Activated CD4-positive, alpha-beta memory T cell treated with anti-CD3 and anti-CD28 coated beads for 36 hours (primary cell): ENCODE data around the gene ETV4. TPM values are rescaled to one million over a fixed set of nuclear protein-coding genes. Genes with fewer than 3 reads are reported as not detected.

Experiments
- CTCF ChIA-PET: fragments of 350-600 bp; sonication (Branson Sonifier 250); formaldehyde crosslinking; loops from one replicate; lab custom pipeline; 2021; ENCODE audit warnings: antibody characterized with exemption, inconsistent platforms; lab: Charles Lee
- POLR2A ChIA-PET: fragments of 350-600 bp; sonication (Branson Sonifier 250); formaldehyde crosslinking; loops from one replicate; lab custom pipeline; 2021; ENCODE audit warnings: antibody characterized with exemption; lab: Charles Lee
- DNase-seq: peaks from one replicate; pipeline ENCODE4 v3.0.0-alpha.2; 2020
- H3K27ac Mint-ChIP-seq: one replicate; pipeline ENCODE4 v1.8.0; 2021; ENCODE audit warnings: mixed read lengths
- H3K27me3 Mint-ChIP-seq: one replicate; pipeline ENCODE4 v1.8.0; 2021; ENCODE audit warnings: mixed read lengths
- H3K36me3 Mint-ChIP-seq: one replicate; pipeline ENCODE4 v1.8.0; 2021; ENCODE audit warnings: mixed read lengths
- H3K4me1 Mint-ChIP-seq: one replicate; pipeline ENCODE4 v1.8.0; 2021; ENCODE audit warnings: low read depth, mixed read lengths
- H3K4me3 Mint-ChIP-seq: one replicate; pipeline ENCODE4 v1.8.0; 2021; ENCODE audit warnings: mild to moderate bottlenecking, mixed read lengths
- H3K9me3 Mint-ChIP-seq: one replicate; pipeline ENCODE4 v1.8.0; 2021; ENCODE audit warnings: mixed read lengths
- intact Hi-C: fragments of 100-400 bp; cut with micrococcal nuclease; formaldehyde crosslinking; loops from one replicate; pipeline ENCODE4 v1.15.1; 2023
- total RNA-seq, 2 experiments: library from RNA; stranded (reverse); gene quantifications; one replicate each; pipeline ENCODE4 v1.2.3, GENCODE V29; 2021

The ETV4 gene
- total RNA-seq, 2 experiments from 2014 or later: 2.7 to 4.2 TPM

- Mint-ChIP-seq H3K27me3 (peaks cover 2% of the 10 kb centered on the region), H3K27ac (no peak overlapping the region), H3K36me3 (no peaks in the 10 kb centered on the region), H3K9me3 (no peaks in the 10 kb centered on the region), H3K4me1 (peaks cover 15% of the 10 kb centered on the region), H3K4me3 (no peak overlapping the region)
- intact Hi-C loops: no loop called here
- DNase-seq: no peak
- ChIA-PET CTCF (interaction anchor here (6.7 kb wide), 1 partner anchor 180 kb away, joined by 42 read pairs; the partner anchor contains the start of gene SOST), POLR2A (no interaction called here)
Measured at GRCh38 chr17:43579566-43580140, 33.5 kb upstream of the ETV4 start.

- Mint-ChIP-seq H3K4me1 (peaks cover 15% of the 10 kb centered on the region), H3K27ac (no peak overlapping the region), H3K36me3 (no peaks in the 10 kb centered on the region), H3K27me3 (peaks cover 2% of the 10 kb centered on the region), H3K4me3 (no peak overlapping the region), H3K9me3 (no peaks in the 10 kb centered on the region)
- DNase-seq: peak; percentile 56
- ChIA-PET CTCF (interaction anchor here (3.7 to 6.7 kb wide), 2 partner anchors 181 to 188 kb away, joined by 34 to 42 read pairs; partner anchors contain the start of gene SOST), POLR2A (no interaction called here)
- intact Hi-C loops: no loop called here
Measured at GRCh38 chr17:43578699-43579565, 32.8 kb upstream of the ETV4 start.

- ChIA-PET CTCF (interaction anchor here (1.1 to 6.7 kb wide), 3 partner anchors 109 to 188 kb away, joined by 4 to 42 read pairs (median 34); partner anchors contain the start of gene SOST), POLR2A (no interaction called here)
- intact Hi-C loops: no loop called here
- DNase-seq: no peak
- no peaks in the 10 kb centered on the region for H3K36me3 Mint-ChIP-seq
- H3K4me3 Mint-ChIP-seq: no peak overlapping the region
- H3K27ac Mint-ChIP-seq: no peak overlapping the region
- H3K9me3 Mint-ChIP-seq: no peaks in the 10 kb centered on the region
- peaks cover 15% of the 10 kb centered on the region for H3K4me1 Mint-ChIP-seq
- H3K27me3 Mint-ChIP-seq: peaks cover 2% of the 10 kb centered on the region
Measured at GRCh38 chr17:43578404-43578698, 32.2 kb upstream of the ETV4 start.

GRCh38 chr17:43577664-43578403, 31.7 kb upstream of the ETV4 start:
- H3K27me3 Mint-ChIP-seq: peaks cover 2% of the 10 kb centered on the region
- H3K36me3 Mint-ChIP-seq: no peaks in the 10 kb centered on the region
- CTCF ChIA-PET: interaction anchor here (0.6 to 6.7 kb wide), 18 partner anchors 15 to 1222 kb away, joined by 3 to 42 read pairs (median 8); partner anchors contain the start of gene SOST
- no peak for DNase-seq
- no peak overlapping the region for H3K27ac Mint-ChIP-seq
- H3K9me3 Mint-ChIP-seq: no peaks in the 10 kb centered on the region
- H3K4me3 Mint-ChIP-seq: no peak overlapping the region
- POLR2A ChIA-PET: no interaction called here
- peaks cover 15% of the 10 kb centered on the region for H3K4me1 Mint-ChIP-seq
- intact Hi-C loops: loop anchor here (1.0 kb wide), 1 partner anchor 182 kb away; no protein-coding TSS in a partner anchor

- ChIA-PET POLR2A (interaction anchor here (1.0 kb wide), 1 partner anchor 97 kb away, joined by 3 read pairs; no protein-coding TSS in a partner anchor), CTCF (interaction anchor here (0.6 to 6.7 kb wide), 40 partner anchors 9 to 270 kb away, joined by 3 to 42 read pairs (median 4); partner anchors contain the start of gene SOST)
- intact Hi-C loops: loop anchor here (1.0 kb wide), 2 partner anchors 98 to 184 kb away; no protein-coding TSS in a partner anchor
- Mint-ChIP-seq H3K4me1 (peaks cover 15% of the 10 kb centered on the region), H3K36me3 (no peaks in the 10 kb centered on the region), H3K9me3 (no peaks in the 10 kb centered on the region), H3K27ac (peak overlapping the region; percentile 44), H3K27me3 (peaks cover 2% of the 10 kb centered on the region), H3K4me3 (no peak overlapping the region)
- peak; percentile 76 for DNase-seq
Measured at GRCh38 chr17:43576563-43577229, 30.6 kb upstream of the ETV4 start.

- ChIA-PET POLR2A (no interaction called here), CTCF (interaction anchor here (1.0 to 6.7 kb wide), 10 partner anchors 9 to 192 kb away, joined by 3 to 42 read pairs (median 6); partner anchors contain the start of gene SOST)
- intact Hi-C loops: no loop called here
- no peak for DNase-seq
- no peaks in the 10 kb centered on the region for H3K9me3 Mint-ChIP-seq
- peaks cover 15% of the 10 kb centered on the region for H3K4me1 Mint-ChIP-seq
- H3K27ac Mint-ChIP-seq: no peak overlapping the region
- no peak overlapping the region for H3K4me3 Mint-ChIP-seq
- peaks cover 2% of the 10 kb centered on the region for H3K27me3 Mint-ChIP-seq
- no peaks in the 10 kb centered on the region for H3K36me3 Mint-ChIP-seq
Measured at GRCh38 chr17:43574896-43575525, 28.9 kb upstream of the ETV4 start.

- no peaks in the 10 kb centered on the region for H3K36me3 Mint-ChIP-seq
- peaks cover 11% of the 10 kb centered on the region for H3K4me1 Mint-ChIP-seq
- intact Hi-C loops: no loop called here
Measured at GRCh38 chr17:43574348-43574747, 28.2 kb upstream of the ETV4 start.

GRCh38 chr17:43573579-43574321, 27.6 kb upstream of the ETV4 start:
- intact Hi-C loops: no loop called here
- Mint-ChIP-seq H3K4me1 (peaks cover 5% of the 10 kb centered on the region), H3K36me3 (no peaks in the 10 kb centered on the region), H3K27me3 (peaks cover 2% of the 10 kb centered on the region), H3K4me3 (no peak overlapping the region), H3K9me3 (no peaks in the 10 kb centered on the region), H3K27ac (no peak overlapping the region)
- POLR2A ChIA-PET: interaction anchor here (0.9 kb wide), 1 partner anchor 70 kb away, joined by 4 read pairs; no protein-coding TSS in a partner anchor
- CTCF ChIA-PET: interaction anchor here (0.6 to 6.7 kb wide), 9 partner anchors 10 to 192 kb away, joined by 3 to 42 read pairs (median 4); partner anchors contain the start of gene SOST
- no peak for DNase-seq

More at GRCh38 chr17:43574348-43574747, 28.2 kb upstream of the ETV4 start:
- ChIA-PET CTCF (interaction anchor here (0.6 to 6.7 kb wide), 7 partner anchors 9 to 192 kb away, joined by 3 to 42 read pairs (median 4); partner anchors contain the start of gene SOST), POLR2A (no interaction called here)
- Mint-ChIP-seq H3K4me3 (no peak overlapping the region), H3K27ac (no peak overlapping the region), H3K27me3 (peaks cover 2% of the 10 kb centered on the region), H3K9me3 (no peaks in the 10 kb centered on the region)
- no peak for DNase-seq

GRCh38 chr17:43572368-43572980, 26.3 kb upstream of the ETV4 start:
- no peak overlapping the region for H3K27ac Mint-ChIP-seq
- DNase-seq: no peak
- H3K9me3 Mint-ChIP-seq: no peaks in the 10 kb centered on the region
- no peaks in the 10 kb centered on the region for H3K4me1 Mint-ChIP-seq
- intact Hi-C loops: no loop called here
- POLR2A ChIA-PET: no interaction called here
- H3K4me3 Mint-ChIP-seq: no peak overlapping the region
- CTCF ChIA-PET: interaction anchor here (1.1 to 6.7 kb wide), 2 partner anchors 94 to 187 kb away, joined by 5 to 42 read pairs; partner anchors contain the start of gene SOST
- peaks cover 2% of the 10 kb centered on the region for H3K27me3 Mint-ChIP-seq
- H3K36me3 Mint-ChIP-seq: no peaks in the 10 kb centered on the region

GRCh38 chr17:43570518-43570928, 24.4 kb upstream of the ETV4 start:
- peak; percentile 20 for DNase-seq
- H3K4me1 Mint-ChIP-seq: no peaks in the 10 kb centered on the region
- H3K4me3 Mint-ChIP-seq: no peak overlapping the region
- H3K27ac Mint-ChIP-seq: no peak overlapping the region
- CTCF ChIA-PET: interaction anchor here (0.6 to 1.0 kb wide), 3 partner anchors 87 to 727 kb away, joined by 3 to 4 read pairs (median 3); partner anchors contain the start of gene DHX8
- no peaks in the 10 kb centered on the region for H3K27me3 Mint-ChIP-seq
- intact Hi-C loops: no loop called here
- H3K36me3 Mint-ChIP-seq: no peaks in the 10 kb centered on the region
- H3K9me3 Mint-ChIP-seq: no peaks in the 10 kb centered on the region
- POLR2A ChIA-PET: interaction anchor here (1.5 kb wide), 1 partner anchor 210 kb away, joined by 3 read pairs; no protein-coding TSS in a partner anchor
